ENCODE data around the gene ST7. TPM values are rescaled to one million over a fixed set of nuclear protein-coding genes. Genes with fewer than 3 reads are reported as not detected.

ST7 gene
- total RNA-seq, 1 experiment from 2014 or later, result 12.9 TPM

DNA sequence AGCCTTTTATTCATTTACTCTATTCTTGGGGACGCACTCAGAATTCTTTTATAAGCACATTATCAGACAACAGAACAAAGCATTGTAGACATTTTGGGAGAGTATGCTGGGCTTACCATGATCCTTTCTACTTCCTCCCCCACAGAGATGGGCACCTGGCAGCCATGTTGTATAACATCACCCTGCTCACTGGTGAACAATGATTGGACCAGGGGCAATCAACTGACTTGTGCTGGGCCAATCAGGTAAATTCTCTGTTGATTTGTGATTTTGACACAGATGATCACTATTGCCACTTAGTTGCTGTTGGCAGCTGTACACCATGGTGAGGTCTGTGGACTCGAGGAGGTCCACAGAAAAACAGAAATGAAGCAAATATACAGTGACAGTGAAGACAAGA is 325.9 kb downstream of the ST7 start:
- TF ChIP-seq, protein P1, sequence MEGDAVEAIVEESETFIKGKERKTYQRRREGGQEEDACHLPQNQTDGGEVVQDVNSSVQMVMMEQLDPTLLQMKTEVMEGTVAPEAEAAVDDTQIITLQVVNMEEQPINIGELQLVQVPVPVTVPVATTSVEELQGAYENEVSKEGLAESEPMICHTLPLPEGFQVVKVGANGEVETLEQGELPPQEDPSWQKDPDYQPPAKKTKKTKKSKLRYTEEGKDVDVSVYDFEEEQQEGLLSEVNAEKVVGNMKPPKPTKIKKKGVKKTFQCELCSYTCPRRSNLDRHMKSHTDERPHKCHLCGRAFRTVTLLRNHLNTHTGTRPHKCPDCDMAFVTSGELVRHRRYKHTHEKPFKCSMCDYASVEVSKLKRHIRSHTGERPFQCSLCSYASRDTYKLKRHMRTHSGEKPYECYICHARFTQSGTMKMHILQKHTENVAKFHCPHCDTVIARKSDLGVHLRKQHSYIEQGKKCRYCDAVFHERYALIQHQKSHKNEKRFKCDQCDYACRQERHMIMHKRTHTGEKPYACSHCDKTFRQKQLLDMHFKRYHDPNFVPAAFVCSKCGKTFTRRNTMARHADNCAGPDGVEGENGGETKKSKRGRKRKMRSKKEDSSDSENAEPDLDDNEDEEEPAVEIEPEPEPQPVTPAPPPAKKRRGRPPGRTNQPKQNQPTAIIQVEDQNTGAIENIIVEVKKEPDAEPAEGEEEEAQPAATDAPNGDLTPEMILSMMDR (conservative IDR thresholded peaks at IDR 0.05), result no peak
- no peak overlapping the region for H2BK15ac ChIP-seq (ENCODE audit: low read depth, low read length)

More for the DNA sequence above, 325.9 kb downstream of the ST7 start:
- Histone ChIP-seq H2AFZ (ENCODE audit: low read length) (no peak overlapping the region), H3K23me2 (ENCODE audit: insufficient read length, low read depth, low read length, poor library complexity, severe bottlenecking) (no peaks in the 10 kb centered on the region), H3K18ac (ENCODE audit: insufficient read length, low read depth, low read length) (no peak overlapping the region), H3K56ac (ENCODE audit: insufficient read length, low read depth, low read length) (no peak overlapping the region), H4K5ac (ENCODE audit: insufficient read length, low read depth, low read length) (no peak overlapping the region), H3K23ac (ENCODE audit: insufficient read length, low read depth, low read length) (no peak overlapping the region), H3K9ac (ENCODE audit: extremely low read depth, insufficient read length, low read length) (no peak overlapping the region), H2BK120ac (ENCODE audit: low read depth, low read length, poor library complexity, severe bottlenecking) (no peak overlapping the region), H3K79me2 (ENCODE audit: insufficient read depth, low read length) (no peaks in the 10 kb centered on the region), H3K4me2 (ENCODE audit: insufficient read depth, insufficient read length, low read length) (no peak overlapping the region), H3K27ac (ENCODE audit: insufficient read length, low read depth, low read length) (no peak overlapping the region), H2AK5ac (ENCODE audit: insufficient read length, low read length) (no peak overlapping the region), H3K14ac (ENCODE audit: insufficient read depth, low read length) (no peak overlapping the region), H4K20me1 (ENCODE audit: control insufficient read depth, insufficient read depth, insufficient read length) (no peaks in the 10 kb centered on the region), H3K4ac (ENCODE audit: low read depth, low read length) (no peak overlapping the region), H3K79me1 (ENCODE audit: insufficient read depth, low read depth, low read length, poor library complexity, severe bottlenecking) (no peaks in the 10 kb centered on the region), H3T11ph (ENCODE audit: low read length) (no peak overlapping the region), H2BK12ac (ENCODE audit: insufficient read length, low read depth, low read length) (no peak overlapping the region), H3K9me3 (ENCODE audit: control insufficient read depth, low read depth, low read length) (no peaks in the 10 kb centered on the region), H4K91ac (ENCODE audit: insufficient read length, low read depth, low read length) (no peak overlapping the region), H3K27me3 (ENCODE audit: insufficient read depth, low read length) (no peaks in the 10 kb centered on the region), H2BK5ac (ENCODE audit: insufficient read length, low read length) (no peak overlapping the region), H2BK20ac (ENCODE audit: low read depth, low read length, poor library complexity, severe bottlenecking) (no peak overlapping the region), H4K8ac (replicated peaks; ENCODE audit: insufficient read length, low read depth, low read length) (no peak overlapping the region), H3K4me1 (ENCODE audit: insufficient read depth, low read length) (no peaks in the 10 kb centered on the region)
- H3K36me3 Mint-ChIP-seq (ENCODE audit: insufficient read depth in 1 of 3, low read depth in 3 of 3), result no peaks in the 10 kb centered on the region
- no peak overlapping the region for H3K27ac Mint-ChIP-seq
- H3K27me3 Mint-ChIP-seq (ENCODE audit: low read depth), result no peaks in the 10 kb centered on the region; the same call in none of the 2 replicates
- H3K9me3 Mint-ChIP-seq, result no peaks in the 10 kb centered on the region
- DNase-seq, result no peak
- no peaks in the 10 kb centered on the region for H3K4me1 Mint-ChIP-seq
- H3K4me3 Mint-ChIP-seq, result no peak overlapping the region
- no CpG with 5 or more reads among the region's 2 CpGs for WGBS (ENCODE audit: extremely low coverage, insufficient read length, low lambda C conversion rate)

Small RNA genes lying within 50 kb of the gene (microRNA-seq; reads per million reads assigned to microRNA genes)
- gene MIR6132 (ENCODE audit: borderline microRNAs expressed), result not detected

Other genes with a start within 250 kb of the ST7 start
- 131 and 132 TPM in 2 replicates for gene CAPZA2, start 90.9 kb upstream of the ST7 start, total RNA-seq (2021)